SK-N-SH (cell line): ENCODE data around the gene IL15RA. TPM values are rescaled to one million over a fixed set of nuclear protein-coding genes. Genes with fewer than 3 reads are reported as not detected.

Source experiments
- CTCF ChIA-PET: fragments of 300-600, 350-600 bp; formaldehyde crosslinking; extraction: SDS; loops from one replicate; lab custom pipeline; 2021; lab: Yijun Ruan, JAX
- POLR2A ChIA-PET: fragments of 350-600 bp; sonication (Branson Sonifier 250); formaldehyde crosslinking; extraction: SDS; loops from one replicate; lab custom pipeline; 2020; ENCODE audit warnings: antibody characterized with exemption, inconsistent platforms; lab: Yijun Ruan, JAX
- DNase-seq: peaks from one replicate; pipeline ENCODE4 v3.0.0; 2012
- H2AFZ ChIP-seq: fragments of 200-600 bp; sonication (generic); 2 replicates; pipeline ENCODE4 v1.8.1; 2016; ENCODE audit warnings: antibody characterized with exemption, mild to moderate bottlenecking, low read depth
- H3F3A ChIP-seq: fragments of 200-600 bp; sonication (generic); replicated peaks from 2 replicates; pipeline ENCODE3; 2016; ENCODE audit warnings: antibody characterized with exemption, mild to moderate bottlenecking; ENCODE audit not compliant: insufficient read depth
- H3K27ac ChIP-seq, 2 experiments: fragments of 200-500 bp in 1 of 2; fragments of 200-600 bp in 1 of 2; sonication (Bioruptor generic) in 1 of 2; sonication (generic), shearing (Covaris generic) in 1 of 2; 2 replicates each; pipeline versions ENCODE4 v1.5.1 to v1.6.1; 2014 to 2016; ENCODE audit warnings: low read depth in 2 of 2, inconsistent platforms in 1 of 2, low read length in 1 of 2, mild to moderate bottlenecking in 1 of 2, mixed read lengths in 1 of 2
- H3K27me3 ChIP-seq: fragments of 200-600 bp; sonication (generic), shearing (Covaris generic); 2 replicates; pipeline ENCODE4 v1.6.1; 2016; ENCODE audit warnings: mixed run types; ENCODE audit not compliant: insufficient read depth
- H3K36me3 ChIP-seq, 2 experiments: fragments of 200-500 bp in 1 of 2; fragments of 200-600 bp in 1 of 2; sonication (Bioruptor generic) in 1 of 2; sonication (generic) in 1 of 2; replicated peaks in 1 of 2; 2 replicates each; pipeline versions ENCODE3 to v1.5.1; 2014 to 2016; ENCODE audit warnings: low read length in 1 of 2, mild to moderate bottlenecking in 1 of 2; ENCODE audit not compliant: insufficient read depth in 2 of 2, control insufficient read depth in 1 of 2
- H3K4me1 ChIP-seq, 2 experiments: fragments of 200-500 bp in 1 of 2; fragments of 200-600 bp in 1 of 2; sonication (Bioruptor generic) in 1 of 2; sonication (generic), shearing (Covaris generic) in 1 of 2; 2 replicates each; pipeline versions ENCODE4 v1.5.1 to v1.6.1; 2014 to 2016; ENCODE audit warnings: low read depth in 1 of 2, low read length in 1 of 2, mixed run types in 1 of 2; ENCODE audit not compliant: insufficient read depth in 2 of 2, control insufficient read depth in 1 of 2
- H3K4me2 ChIP-seq: fragments of 200-600 bp; sonication (generic), shearing (Covaris generic); 2 replicates; pipeline ENCODE4 v1.6.1; 2017; ENCODE audit warnings: mixed run types
- H3K4me3 ChIP-seq, 2 experiments: fragments of 200-500 bp in 1 of 2; fragments of 200-600 bp in 1 of 2; sonication (Bioruptor generic) in 1 of 2; sonication (generic), shearing (Covaris generic) in 1 of 2; 2 replicates each; pipeline versions ENCODE4 v1.5.1 to v1.8.1; 2014 to 2016; ENCODE audit warnings: low read depth in 2 of 2, inconsistent platforms in 1 of 2, low read length in 1 of 2, mild to moderate bottlenecking in 1 of 2, mixed read lengths in 1 of 2, moderate library complexity in 1 of 2
- H3K79me2 ChIP-seq: fragments of 200-600 bp; sonication (generic); 2 replicates; pipeline ENCODE4 v1.8.1; 2017; ENCODE audit warnings: mild to moderate bottlenecking; ENCODE audit not compliant: insufficient read depth
- H3K9ac ChIP-seq: fragments of 200-600 bp; sonication (generic); 2 replicates; pipeline ENCODE4 v1.6.1; 2017; ENCODE audit warnings: mixed run types
- H3K9me2 ChIP-seq: fragments of 200-600 bp; sonication (generic); 2 replicates; pipeline ENCODE4 v1.6.1; 2017; ENCODE audit warnings: mixed run types
- H3K9me3 ChIP-seq: fragments of 200-600 bp; sonication (generic); 2 replicates; pipeline ENCODE4 v1.6.1; 2017; ENCODE audit warnings: mixed run types, mild to moderate bottlenecking, moderate library complexity
- H4K20me1 ChIP-seq: fragments of 200-600 bp; sonication (generic); 2 replicates; pipeline ENCODE4 v1.6.1; 2017; ENCODE audit warnings: mild to moderate bottlenecking, mixed run types; ENCODE audit not compliant: insufficient read depth
- CHD2 ChIP-seq: fragments of 150-350 bp; IDR thresholded peaks from 2 replicates; pipeline ENCODE4 v1.6.1; 2018; ENCODE audit warnings: low read length; ENCODE audit not compliant: partially characterized antibody
- EP300 ChIP-seq, 2 experiments: IDR thresholded peaks; 2 replicates each; pipeline versions ENCODE4 v1.4.0 to v1.6.1; 2012; ENCODE audit warnings: borderline replicate concordance in 1 of 2, low read depth in 1 of 2, low read length in 1 of 2
- EZH2phosphoT487 ChIP-seq: fragments of 200-600 bp; sonication (generic); IDR thresholded peaks from 2 replicates; pipeline ENCODE4 v1.6.1; 2017; ENCODE audit warnings: low read depth, mixed run types, mild to moderate bottlenecking, antibody characterized with exemption, moderate library complexity, borderline replicate concordance
- FOSL2 ChIP-seq: IDR thresholded peaks from 2 replicates; pipeline ENCODE4 v1.4.0; 2012; ENCODE audit warnings: low read depth, mild to moderate bottlenecking, moderate library complexity, borderline replicate concordance
- FOXM1 ChIP-seq: IDR thresholded peaks from 2 replicates; pipeline ENCODE4 v1.4.0; 2012; ENCODE audit warnings: low read depth, mild to moderate bottlenecking
- GATA2 ChIP-seq: sonication (generic); formaldehyde crosslinking; IDR thresholded peaks from 2 replicates; pipeline ENCODE4 v1.5.0; 2020; ENCODE audit warnings: mild to moderate bottlenecking, missing genetic modification reagents
- IRF3 ChIP-seq: fragments of 150-350 bp; IDR thresholded peaks from 2 replicates; pipeline ENCODE4 v1.6.1; 2016; ENCODE audit warnings: mild to moderate bottlenecking, low read depth, low read length
- JUND ChIP-seq: IDR thresholded peaks from 2 replicates; pipeline ENCODE4 v1.4.0; 2012
- MAX ChIP-seq: IDR thresholded peaks from 2 replicates; pipeline ENCODE4 v1.4.0; 2012; ENCODE audit warnings: low read depth
- MXI1 ChIP-seq: IDR thresholded peaks from 2 replicates; pipeline ENCODE4 v1.6.1; 2012; ENCODE audit warnings: mild to moderate bottlenecking, low read depth, low read length, improper control_type of control experiment
- RAD21 ChIP-seq: IDR thresholded peaks from 2 replicates; pipeline ENCODE4 v1.6.1; 2012; ENCODE audit warnings: mild to moderate bottlenecking, low read length
- REST ChIP-seq: IDR thresholded peaks from 2 replicates; pipeline ENCODE4 v1.6.1; 2012; ENCODE audit warnings: mild to moderate bottlenecking, low read depth, low read length, moderate library complexity
- SIN3A ChIP-seq: IDR thresholded peaks from 2 replicates; pipeline ENCODE4 v1.6.1; 2012; ENCODE audit warnings: low read depth, mild to moderate bottlenecking, low read length, moderate library complexity, borderline replicate concordance
- SMC3 ChIP-seq: IDR thresholded peaks from 2 replicates; pipeline ENCODE4 v1.6.1; 2012; ENCODE audit warnings: low read depth, low read length, improper control_type of control experiment
- TAF1 ChIP-seq: IDR thresholded peaks from 2 replicates; pipeline ENCODE4 v1.6.1; 2012; ENCODE audit warnings: low read depth, mild to moderate bottlenecking, low read length, moderate library complexity, borderline replicate concordance
- TCF12 ChIP-seq: IDR thresholded peaks from 2 replicates; pipeline ENCODE4 v1.4.0; 2012
- USF2 ChIP-seq: fragments of 150-350 bp; IDR thresholded peaks from 2 replicates; pipeline ENCODE4 v1.6.1; 2017; ENCODE audit warnings: antibody characterized with exemption, low read length, low read depth, borderline replicate concordance
- ZBTB33 ChIP-seq: IDR thresholded peaks from 2 replicates; pipeline ENCODE4 v1.4.0; 2012; ENCODE audit warnings: low read depth, borderline replicate concordance
- WGBS: methylation state at CpG from one replicate; pipeline ENCODE4 v1.1.6; 2017; ENCODE audit warnings: low lambda C conversion rate; 5-methylcytosine and 5-hydroxymethylcytosine counted together
- polyA plus RNA-seq, 3 experiments: library from polyadenylated mRNA; depleted of rRNA; stranded (reverse); fragments of >200 nt; gene quantifications; 2 replicates each; pipeline ENCODE4 v1.2.3, GENCODE V29; 2012

The IL15RA gene
- polyA plus RNA-seq, 1 of the 3 experiments (the other 2 are of a cell fraction) = 2.1 TPM

GRCh38 chr10:5991708-5992107 is 14.4 kb upstream of the IL15RA start:
- no peaks in the 10 kb centered on the region for H4K20me1 ChIP-seq
- peaks cover 7% of the 10 kb centered on the region for H3K9me3 ChIP-seq
- no peaks in the 10 kb centered on the region for H3K79me2 ChIP-seq
- POLR2A ChIA-PET = no interaction called here
- H2AFZ ChIP-seq = no peak overlapping the region
- no peak overlapping the region for H3K4me3 ChIP-seq
- no peak for DNase-seq
- H3K4me1 ChIP-seq = no peaks in the 10 kb centered on the region
- H3K4me2 ChIP-seq = no peak overlapping the region
- H3K9me2 ChIP-seq = no peaks in the 10 kb centered on the region
- no peaks in the 10 kb centered on the region for H3K36me3 ChIP-seq
- TF ChIP-seq SMC3 (no peak), EP300 (IDR thresholded peaks at IDR 0.05; ENCODE audit: borderline replicate concordance in 1 of 2, low read depth in 1 of 2, low read length in 1 of 2) (no peak), ZBTB33 (no peak), TCF12 (no peak), EZH2phosphoT487 (no peak), SIN3A (no peak), TAF1 (no peak)
- CTCF ChIA-PET = no interaction called here
- no peaks in the 10 kb centered on the region; the same call in 1 of the 2 replicates for H3K27me3 ChIP-seq
- no peaks in the 10 kb centered on the region for H3F3A ChIP-seq
- H3K9ac ChIP-seq = no peak overlapping the region
- H3K27ac ChIP-seq = no peak overlapping the region

- Histone ChIP-seq H3K4me3 (no peak overlapping the region), H3K9ac (no peak overlapping the region), H3K9me2 (no peaks in the 10 kb centered on the region), H3K4me2 (no peak overlapping the region), H3K36me3 (no peaks in the 10 kb centered on the region), H3K79me2 (no peaks in the 10 kb centered on the region), H3F3A (no peaks in the 10 kb centered on the region), H3K27me3 (peaks cover 5% of the 10 kb centered on the region; the same call in 1 of the 2 replicates), H3K4me1 (no peaks in the 10 kb centered on the region), H4K20me1 (no peaks in the 10 kb centered on the region), H3K27ac (no peak overlapping the region), H3K9me3 (peaks cover 7% of the 10 kb centered on the region), H2AFZ (no peak overlapping the region)
- DNase-seq = no peak
- TF ChIP-seq MAX (no peak), USF2 (no peak), SMC3 (no peak), FOXM1 (no peak), GATA2 (no peak), TCF12 (no peak), FOSL2 (no peak), REST (no peak), RAD21 (no peak), IRF3 (no peak), MXI1 (no peak), CHD2 (no peak), JUND (no peak)
- ChIA-PET POLR2A (no interaction called here), CTCF (no interaction called here)
- 36% methylated on average over 2 of the region's 2 CpGs for WGBS
Observed at GRCh38 chr10:5989756-5990155, 12.4 kb upstream of the IL15RA start.
